Measurements from ENCODE around the gene DCAF10.
"Not testable (repeated sequence)": the region's sequence is repeated elsewhere in the genome, so short reads cannot be mapped to it uniquely, and the experiment has no call there.

Gene DCAF10, protein sequence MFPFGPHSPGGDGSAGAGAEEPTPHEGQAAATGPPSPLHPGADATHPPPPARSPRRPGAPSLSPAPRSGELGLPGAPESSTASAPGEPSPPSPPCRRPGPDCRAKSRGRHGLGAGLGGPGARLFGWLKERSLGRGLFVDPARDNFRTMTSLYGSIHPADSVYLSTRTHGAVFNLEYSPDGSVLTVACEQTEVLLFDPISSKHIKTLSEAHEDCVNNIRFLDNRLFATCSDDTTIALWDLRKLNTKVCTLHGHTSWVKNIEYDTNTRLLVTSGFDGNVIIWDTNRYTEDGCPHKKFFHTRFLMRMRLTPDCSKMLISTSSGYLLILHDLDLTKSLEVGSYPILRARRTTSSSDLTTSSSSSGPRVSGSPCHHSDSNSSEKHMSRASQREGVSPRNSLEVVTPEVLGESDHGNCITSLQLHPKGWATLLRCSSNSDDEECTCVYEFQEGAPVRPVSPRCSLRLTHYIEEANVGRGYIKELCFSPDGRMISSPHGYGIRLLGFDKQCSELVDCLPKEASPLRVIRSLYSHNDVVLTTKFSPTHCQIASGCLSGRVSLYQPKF

DNA sequence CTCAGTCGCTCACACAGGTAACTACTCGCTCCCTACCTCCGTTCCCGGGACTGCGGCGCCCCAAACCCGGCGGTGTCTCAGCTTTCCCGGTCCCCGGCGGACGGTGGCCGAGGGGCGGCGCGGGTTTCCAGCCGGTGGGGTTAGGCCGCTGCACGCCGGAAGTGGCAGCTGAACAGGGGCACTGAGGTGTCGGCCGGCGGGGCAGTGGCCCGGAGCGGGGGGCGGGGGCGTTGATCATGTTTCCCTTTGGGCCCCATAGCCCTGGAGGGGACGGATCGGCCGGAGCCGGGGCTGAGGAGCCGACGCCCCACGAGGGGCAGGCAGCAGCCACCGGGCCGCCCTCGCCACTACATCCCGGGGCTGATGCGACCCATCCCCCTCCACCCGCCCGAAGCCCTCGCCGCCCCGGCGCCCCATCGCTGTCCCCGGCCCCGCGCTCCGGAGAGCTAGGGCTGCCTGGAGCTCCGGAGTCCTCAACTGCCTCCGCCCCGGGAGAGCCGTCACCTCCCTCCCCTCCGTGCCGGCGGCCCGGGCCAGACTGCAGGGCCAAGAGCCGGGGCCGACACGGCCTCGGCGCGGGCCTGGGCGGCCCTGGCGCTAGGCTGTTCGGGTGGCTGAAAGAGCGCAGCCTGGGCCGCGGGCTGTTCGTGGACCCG lies at the start of gene DCAF10:
TSS of gene DCAF10 (plus strand) at position 167 of the 656 bp plus-strand sequence. CDS start at position 237, 70 bp downstream.
- Mint-ChIP-seq H3K27ac (peak within 1 kb of the TSS; percentile 91), H3K27me3 (no peaks in the 10 kb centered on the region), H3K9me3 (no peaks in the 10 kb centered on the region), H3K4me3 (peak within 1 kb of the TSS; percentile 94), H3K4me1 (ENCODE audit: low read depth) (peaks cover 45% of the 10 kb centered on the region), H3K36me3 (ENCODE audit: low read depth) (peaks cover 26% of the 10 kb centered on the region)

DNA sequence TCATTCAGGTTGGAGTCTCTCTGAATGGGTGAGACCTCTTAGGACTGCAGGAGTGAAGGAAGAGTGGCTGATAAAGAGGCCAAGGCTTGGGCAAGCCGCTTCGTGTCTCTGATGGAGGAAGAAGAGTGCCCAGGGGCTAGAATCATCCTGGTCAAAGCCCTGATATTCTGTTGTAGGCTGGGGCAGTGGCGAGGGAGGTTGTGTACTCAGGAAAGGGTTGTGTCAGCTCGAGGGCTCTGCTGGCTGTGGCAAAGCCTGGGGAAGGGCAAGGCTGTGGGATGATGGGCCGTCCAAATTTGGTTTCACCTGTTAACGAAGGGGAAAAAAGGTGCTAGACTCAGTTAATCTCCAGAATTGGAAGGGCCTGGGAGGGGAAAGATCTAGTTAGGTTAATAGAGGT lies 49.4 kb upstream of the DCAF10 start:
- peak overlapping the region; percentile 41 for H3K4me3 Mint-ChIP-seq
- no peaks in the 10 kb centered on the region for H3K27me3 Mint-ChIP-seq
- no peaks in the 10 kb centered on the region for H3K36me3 Mint-ChIP-seq (ENCODE audit: low read depth)
- no peaks in the 10 kb centered on the region for H3K9me3 Mint-ChIP-seq
- H3K4me1 Mint-ChIP-seq (ENCODE audit: low read depth) = peaks cover 31% of the 10 kb centered on the region
- no peak overlapping the region for H3K27ac Mint-ChIP-seq

DNA sequence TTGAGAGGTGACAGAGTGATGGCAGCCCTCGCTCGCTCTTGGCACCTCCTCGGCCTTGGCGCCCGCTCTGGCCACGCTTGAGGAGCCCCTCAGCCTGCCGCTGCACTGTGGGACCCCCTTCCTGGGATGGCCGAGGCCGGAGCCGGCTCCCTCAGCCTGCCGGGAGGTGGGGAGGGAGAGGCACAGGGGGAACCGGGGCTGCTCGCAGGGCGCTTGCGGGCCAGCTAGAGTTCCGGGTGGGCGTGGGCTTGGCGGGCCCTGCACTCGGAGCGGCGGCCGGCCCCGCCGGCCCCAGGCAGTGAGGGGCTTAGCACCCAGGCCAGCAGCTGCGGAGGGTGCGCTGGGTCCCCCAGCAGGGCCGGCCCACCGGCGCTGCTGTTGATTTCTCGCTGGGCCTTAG lies 48.9 kb upstream of the DCAF10 start:
- H3K4me1 Mint-ChIP-seq (ENCODE audit: low read depth) = peaks cover 31% of the 10 kb centered on the region
- not testable (repeated sequence) for H3K27ac Mint-ChIP-seq; H3K4me3 Mint-ChIP-seq; H3K9me3 Mint-ChIP-seq; H3K36me3 Mint-ChIP-seq (ENCODE audit: low read depth); H3K27me3 Mint-ChIP-seq

DNA sequence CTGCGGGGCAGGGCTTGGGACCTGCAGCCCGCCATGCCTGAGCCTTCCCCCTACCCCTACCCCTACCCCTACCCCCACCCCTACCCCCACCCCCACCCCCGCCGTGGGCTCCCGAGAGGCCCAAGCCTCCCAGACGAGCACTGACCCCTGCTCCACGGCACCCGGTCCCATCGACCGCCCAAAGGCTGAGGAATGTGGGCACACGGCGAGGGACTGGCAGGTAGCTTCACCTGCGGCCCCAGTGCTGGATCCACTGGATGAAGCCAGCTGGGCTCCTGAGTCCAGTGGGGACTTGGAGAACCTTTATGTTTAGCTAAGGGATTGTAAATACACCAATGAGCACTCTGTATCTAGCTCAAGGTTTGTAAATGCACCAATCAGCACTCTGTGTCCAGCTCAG lies 48.5 kb upstream of the DCAF10 start:
- H3K36me3 Mint-ChIP-seq (ENCODE audit: low read depth); H3K27ac Mint-ChIP-seq; H3K9me3 Mint-ChIP-seq; H3K27me3 Mint-ChIP-seq; H3K4me3 Mint-ChIP-seq: not testable (repeated sequence)
- peaks cover 34% of the 10 kb centered on the region for H3K4me1 Mint-ChIP-seq (ENCODE audit: low read depth)

GRCh38 chr9:37752642-37753488 lies 47.7 kb upstream of the DCAF10 start:
- peak overlapping the region; percentile 98 for H3K4me3 Mint-ChIP-seq
- H3K36me3 Mint-ChIP-seq (ENCODE audit: low read depth) = no peaks in the 10 kb centered on the region
- H3K27me3 Mint-ChIP-seq = no peaks in the 10 kb centered on the region
- peaks cover 37% of the 10 kb centered on the region for H3K4me1 Mint-ChIP-seq (ENCODE audit: low read depth)
- H3K9me3 Mint-ChIP-seq = no peaks in the 10 kb centered on the region
- peak overlapping the region; percentile 94 for H3K27ac Mint-ChIP-seq

DNA sequence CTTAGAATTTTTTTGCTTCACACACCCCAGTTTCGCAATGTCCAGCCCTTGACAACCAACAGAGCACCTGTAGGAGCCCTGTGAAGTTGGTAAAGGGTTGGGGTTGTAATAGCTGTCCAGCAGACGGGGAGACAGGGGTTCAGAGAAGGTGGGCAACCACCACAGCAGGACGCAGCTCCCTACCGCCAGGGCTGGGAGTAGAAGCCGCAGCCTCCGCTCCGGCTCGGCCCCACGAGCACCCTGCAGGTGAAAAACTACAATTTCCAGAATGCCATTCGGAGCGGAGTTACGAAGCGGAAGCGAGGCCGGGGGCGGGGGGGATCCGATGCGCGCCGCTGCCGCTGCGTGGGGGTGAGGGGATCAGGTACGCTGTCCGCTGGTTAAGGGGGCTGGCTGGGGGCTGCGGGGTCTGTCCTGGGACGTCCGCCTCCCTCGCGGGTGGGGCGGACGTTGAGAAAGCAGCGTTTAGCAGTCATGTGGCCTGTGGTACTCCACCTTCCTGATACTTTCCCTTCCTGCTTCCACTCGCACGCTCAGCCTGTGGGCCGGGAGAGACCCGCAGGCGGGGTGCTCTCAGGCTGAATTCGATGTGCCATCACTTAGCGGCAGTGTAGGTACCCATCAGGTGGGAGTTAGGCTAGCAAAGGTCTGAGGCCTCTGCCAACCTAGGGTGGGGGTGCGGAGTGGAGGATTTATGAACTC lies 47.0 kb upstream of the DCAF10 start, which contains the start of gene TRMT10B:
TSS of gene TRMT10B (plus strand) at position 317 of the 702 bp plus-strand sequence. CDS start 8,127 bp downstream, outside the sequence.
- H3K9me3 Mint-ChIP-seq = no peaks in the 10 kb centered on the region
- no peaks in the 10 kb centered on the region for H3K27me3 Mint-ChIP-seq
- H3K4me1 Mint-ChIP-seq (ENCODE audit: low read depth) = peaks cover 37% of the 10 kb centered on the region
- peak within 1 kb of the TSS; percentile 98 for H3K4me3 Mint-ChIP-seq
- no peaks in the 10 kb centered on the region for H3K36me3 Mint-ChIP-seq (ENCODE audit: low read depth)
- H3K27ac Mint-ChIP-seq = peak within 1 kb of the TSS; percentile 94

GRCh38 chr9:37758747-37759146 lies 41.9 kb upstream of the DCAF10 start:
- Mint-ChIP-seq H3K9me3 (no peaks in the 10 kb centered on the region), H3K27ac (no peak overlapping the region), H3K4me3 (no peak overlapping the region), H3K27me3 (no peaks in the 10 kb centered on the region), H3K36me3 (ENCODE audit: low read depth) (peaks cover 17% of the 10 kb centered on the region), H3K4me1 (ENCODE audit: low read depth) (peaks cover 25% of the 10 kb centered on the region)

GRCh38 chr9:37760416-37761161 lies 40.0 kb upstream of the DCAF10 start:
- Mint-ChIP-seq H3K4me3 (no peak overlapping the region), H3K9me3 (no peaks in the 10 kb centered on the region), H3K4me1 (ENCODE audit: low read depth) (peaks cover 11% of the 10 kb centered on the region), H3K27ac (no peak overlapping the region), H3K27me3 (no peaks in the 10 kb centered on the region), H3K36me3 (ENCODE audit: low read depth) (peaks cover 29% of the 10 kb centered on the region)

DNA sequence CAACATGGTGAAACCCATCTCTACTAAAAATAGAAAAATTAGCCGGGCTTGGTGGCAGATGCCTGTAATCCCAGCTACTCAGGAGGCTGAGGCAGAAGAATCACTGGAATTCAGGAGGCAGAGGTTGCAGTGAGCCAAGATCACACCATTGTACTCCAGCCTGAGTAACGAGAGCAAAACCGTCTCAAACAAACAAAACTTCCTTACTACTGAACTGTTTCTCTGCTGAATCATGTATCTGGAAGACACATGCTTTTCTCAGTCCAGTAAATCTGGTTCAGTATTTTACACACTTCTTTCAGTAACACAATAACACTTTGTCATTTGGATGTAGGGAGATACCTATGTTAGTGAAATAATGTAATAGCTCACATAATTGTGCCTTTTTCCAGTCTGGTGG lies 39.1 kb upstream of the DCAF10 start:
- Mint-ChIP-seq H3K27ac (peak overlapping the region; percentile 37), H3K27me3 (no peaks in the 10 kb centered on the region), H3K4me1 (ENCODE audit: low read depth) (peaks cover 6% of the 10 kb centered on the region), H3K4me3 (no peak overlapping the region), H3K36me3 (ENCODE audit: low read depth) (peaks cover 30% of the 10 kb centered on the region), H3K9me3 (no peaks in the 10 kb centered on the region)

GRCh38 chr9:37765263-37765662 lies 35.3 kb upstream of the DCAF10 start:
- H3K4me3 Mint-ChIP-seq; H3K27ac Mint-ChIP-seq; H3K4me1 Mint-ChIP-seq (ENCODE audit: low read depth); H3K27me3 Mint-ChIP-seq; H3K9me3 Mint-ChIP-seq: not testable (repeated sequence)
- peaks cover 40% of the 10 kb centered on the region for H3K36me3 Mint-ChIP-seq (ENCODE audit: low read depth)

GRCh38 chr9:37769306-37769705 lies 31.3 kb upstream of the DCAF10 start:
- H3K9me3 Mint-ChIP-seq = no peaks in the 10 kb centered on the region
- H3K4me3 Mint-ChIP-seq = no peak overlapping the region
- H3K27me3 Mint-ChIP-seq = no peaks in the 10 kb centered on the region
- H3K27ac Mint-ChIP-seq = no peak overlapping the region
- H3K36me3 Mint-ChIP-seq (ENCODE audit: low read depth) = peaks cover 40% of the 10 kb centered on the region
- H3K4me1 Mint-ChIP-seq (ENCODE audit: low read depth) = no peaks in the 10 kb centered on the region

DNA sequence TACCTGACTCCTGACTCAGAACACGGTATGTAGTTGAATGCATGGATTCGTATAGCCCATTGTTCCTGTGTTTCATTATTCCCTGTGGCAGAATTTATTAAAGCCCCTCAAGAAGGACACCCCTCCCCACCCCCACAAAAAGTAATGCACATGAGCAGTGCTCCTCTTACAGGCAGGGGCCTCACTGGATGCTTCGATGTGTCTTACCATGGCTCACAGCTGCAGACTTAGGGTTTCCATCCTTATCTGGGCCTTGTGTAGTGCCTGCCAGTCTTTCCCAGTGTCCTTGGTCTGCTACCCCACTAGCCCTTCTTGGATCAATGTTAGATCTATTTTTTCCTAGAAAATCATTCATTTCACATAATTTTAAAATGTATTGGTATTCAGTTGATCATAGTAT lies 30.6 kb upstream of the DCAF10 start:
- Mint-ChIP-seq H3K9me3 (no peaks in the 10 kb centered on the region), H3K27ac (peak overlapping the region; percentile 8), H3K36me3 (ENCODE audit: low read depth) (peaks cover 42% of the 10 kb centered on the region), H3K4me1 (ENCODE audit: low read depth) (no peaks in the 10 kb centered on the region), H3K27me3 (no peaks in the 10 kb centered on the region), H3K4me3 (no peak overlapping the region)

DNA sequence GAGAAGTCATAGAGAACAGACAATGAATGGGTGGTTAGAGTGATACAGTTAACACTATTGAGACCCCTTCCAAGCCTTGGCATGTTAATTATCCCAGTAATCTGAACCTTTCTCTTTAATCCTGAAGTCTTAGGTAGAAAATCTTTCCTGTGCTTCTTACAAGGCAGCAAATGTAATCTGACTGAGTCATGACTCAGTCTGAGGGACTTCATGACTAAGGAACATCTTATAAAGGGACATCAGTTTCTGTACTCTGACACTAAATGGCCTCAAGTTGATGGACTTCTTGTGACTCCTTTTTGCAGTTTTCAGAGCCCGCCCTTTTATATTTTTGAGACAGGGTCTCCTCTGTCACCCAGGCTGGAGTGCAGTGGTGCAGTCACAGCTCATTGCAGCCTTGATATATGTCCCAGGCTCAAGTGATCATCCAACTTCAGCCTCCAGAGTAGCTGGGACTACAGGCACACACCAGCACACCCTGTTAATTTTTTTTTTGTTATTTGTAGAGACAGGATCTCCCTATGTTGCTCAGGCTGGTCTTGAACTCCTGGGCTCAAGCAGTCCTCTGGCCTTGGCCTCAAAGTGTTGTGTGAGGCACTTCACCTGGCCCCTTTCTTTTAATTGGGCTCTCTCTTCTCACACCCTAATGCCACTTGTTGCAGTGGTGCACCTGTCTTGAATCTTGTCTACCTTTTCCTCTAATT lies 25.2 kb upstream of the DCAF10 start:
- Mint-ChIP-seq H3K4me3 (no peak overlapping the region), H3K27ac (no peak overlapping the region), H3K36me3 (ENCODE audit: low read depth) (peaks cover 68% of the 10 kb centered on the region), H3K4me1 (ENCODE audit: low read depth) (peaks cover under 1% of the 10 kb centered on the region), H3K27me3 (no peaks in the 10 kb centered on the region), H3K9me3 (no peaks in the 10 kb centered on the region)
